ENCODE results near the gene LITAF. TPM values are rescaled to one million over a fixed set of nuclear protein-coding genes. Genes with fewer than 3 reads are reported as not detected.

LITAF gene
- polyA plus RNA-seq, 1 donor (not counting 4 experiments of a cell fraction or from before 2014, with no cell fraction given), result 85.4 TPM

- no peak overlapping the region for H3K4me3 ChIP-seq (ENCODE audit: control insufficient read depth in 2 of 3, extremely low read depth in 1 of 3, insufficient read depth in 2 of 3, low read depth in 1 of 3, low read length in 3 of 3)
- no peak overlapping the region for H2AFZ ChIP-seq (ENCODE audit: control insufficient read depth, low read length)
- FAIRE-seq (peak; percentile 9), DNase-seq (ENCODE audit: low read depth, low spot score) (no peak)
- no peaks in the 10 kb centered on the region for H4K20me1 ChIP-seq (ENCODE audit: control insufficient read depth, extremely low read depth, insufficient read depth, low read length)
- H3K9ac ChIP-seq (ENCODE audit: control insufficient read depth, extremely low read depth, insufficient read depth, low read length), result no peak overlapping the region
- peaks cover 4% of the 10 kb centered on the region for H3K27me3 ChIP-seq (ENCODE audit: control insufficient read depth, extremely low read depth, insufficient read depth, low read length)
- H3K9me1 ChIP-seq (ENCODE audit: control insufficient read depth, extremely low read depth, insufficient read depth, low read length), result no peaks in the 10 kb centered on the region
- dilution Hi-C loops (cut with MboI; ENCODE audit: extremely low pct_ligation_motif_present, low sequenced_read_pairs), result no loop called here
- no peaks in the 10 kb centered on the region for H3K36me3 ChIP-seq (ENCODE audit: control insufficient read depth in 2 of 2, extremely low read depth in 1 of 2, insufficient read depth in 2 of 2, low read length in 2 of 2)
- H3K4me1 ChIP-seq (ENCODE audit: control insufficient read depth, extremely low read depth, insufficient read depth, low read length), result peaks cover 40% of the 10 kb centered on the region
- no peaks in the 10 kb centered on the region for H3K9me3 ChIP-seq (ENCODE audit: control insufficient read depth, low read depth, low read length)
- TF ChIP-seq EZH2 (IDR thresholded peaks at IDR 0.05; ENCODE audit: low read length) (no peak), CTCF (optimal IDR thresholded peaks at IDR 0.05 in 1 of 3, IDR thresholded peaks at IDR 0.05 in 1 of 3, conservative IDR thresholded peaks at IDR 0.05 in 1 of 3; ENCODE audit: extremely low read depth in 1 of 3, insufficient read depth in 2 of 3, low read length in 3 of 3) (no peak)
- no peaks in the 10 kb centered on the region for H3K79me2 ChIP-seq (ENCODE audit: control insufficient read depth, insufficient read depth, low read length)
- peak overlapping the region; percentile 27 for H3K4me2 ChIP-seq (ENCODE audit: control insufficient read depth, extremely low read depth, insufficient read depth, low read depth, low read length)
- no peak overlapping the region for H3K27ac ChIP-seq (ENCODE audit: control insufficient read depth, insufficient read depth, low read length)
These were observed 87.2 kb downstream of the LITAF start for GRCh38 chr16:11499295-11500089.

DNA sequence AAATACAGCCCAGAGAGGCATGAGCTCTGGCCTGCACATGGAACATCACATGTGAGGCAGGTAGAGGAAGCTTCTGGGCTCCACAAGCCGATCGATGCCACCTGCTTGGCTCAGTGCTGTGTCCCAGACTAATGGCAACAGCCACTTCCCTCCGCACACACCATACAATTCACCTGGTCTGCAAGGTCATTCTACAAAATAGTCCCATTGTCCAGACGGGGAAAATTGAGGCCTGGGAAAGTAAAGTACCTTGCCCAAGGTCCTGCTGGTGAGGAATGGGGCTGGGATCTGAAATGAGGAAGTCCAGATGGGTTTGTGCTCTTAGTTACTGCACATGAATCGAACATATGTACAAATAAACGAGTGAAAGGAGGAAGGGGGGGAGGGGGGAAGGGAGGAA is 88.0 kb downstream of the LITAF start:
- Histone ChIP-seq H3K9me1 (ENCODE audit: control insufficient read depth, extremely low read depth, insufficient read depth, low read length) (no peaks in the 10 kb centered on the region), H3K4me3 (ENCODE audit: control insufficient read depth in 2 of 3, extremely low read depth in 1 of 3, insufficient read depth in 2 of 3, low read depth in 1 of 3, low read length in 3 of 3) (no peak overlapping the region), H2AFZ (ENCODE audit: control insufficient read depth, low read length) (no peak overlapping the region), H3K4me2 (ENCODE audit: control insufficient read depth, extremely low read depth, insufficient read depth, low read depth, low read length) (no peak overlapping the region), H3K36me3 (ENCODE audit: control insufficient read depth in 2 of 2, extremely low read depth in 1 of 2, insufficient read depth in 2 of 2, low read length in 2 of 2) (no peaks in the 10 kb centered on the region), H3K4me1 (ENCODE audit: control insufficient read depth, extremely low read depth, insufficient read depth, low read length) (peaks cover 40% of the 10 kb centered on the region), H4K20me1 (ENCODE audit: control insufficient read depth, extremely low read depth, insufficient read depth, low read length) (no peaks in the 10 kb centered on the region), H3K9me3 (ENCODE audit: control insufficient read depth, low read depth, low read length) (no peaks in the 10 kb centered on the region), H3K79me2 (ENCODE audit: control insufficient read depth, insufficient read depth, low read length) (no peaks in the 10 kb centered on the region), H3K9ac (ENCODE audit: control insufficient read depth, extremely low read depth, insufficient read depth, low read length) (no peak overlapping the region), H3K27me3 (ENCODE audit: control insufficient read depth, extremely low read depth, insufficient read depth, low read length) (peaks cover 4% of the 10 kb centered on the region), H3K27ac (ENCODE audit: control insufficient read depth, insufficient read depth, low read length) (no peak overlapping the region)
- FAIRE-seq (no peak), DNase-seq (ENCODE audit: low read depth, low spot score) (no peak)
- dilution Hi-C loops (cut with MboI; ENCODE audit: extremely low pct_ligation_motif_present, low sequenced_read_pairs), result no loop called here
- TF ChIP-seq EZH2 (IDR thresholded peaks at IDR 0.05; ENCODE audit: low read length) (no peak), CTCF (optimal IDR thresholded peaks at IDR 0.05 in 1 of 3, IDR thresholded peaks at IDR 0.05 in 1 of 3, conservative IDR thresholded peaks at IDR 0.05 in 1 of 3; ENCODE audit: extremely low read depth in 1 of 3, insufficient read depth in 2 of 3, low read length in 3 of 3) (no peak)

All from keratinocyte (primary cell).